Naive thymus-derived CD8-positive, alpha-beta T cell (primary cell): ENCODE results near the gene PPM1G. TPM values are rescaled to one million over a fixed set of nuclear protein-coding genes. Genes with fewer than 3 reads are reported as not detected.

ENCODE experiments used
- ATAC-seq, 2 donors: fragments of 150-1000 bp; cut with Tn5 transposase in 1 of 2; sonication (Bioruptor Pico), chemical (Tn5 transposase) in 1 of 2; 1 replicate in 1 of 2; 2 replicates in 1 of 2; pipeline ENCODE4 v1.10.0; 2021; ENCODE audit warnings: mild to moderate bottlenecking in 2 of 2, moderate library complexity in 2 of 2
- POLR2A ChIA-PET: fragments of 350-600 bp; sonication (Branson Sonifier 250); formaldehyde crosslinking; loops from one replicate; lab custom pipeline; 2021; ENCODE audit warnings: antibody characterized with exemption; lab: Charles Lee
- DNase-seq, 10 donors: peaks; one replicate each; pipeline versions ENCODE4 v3.0.0 to v3.0.0-alpha.2; 2020 to 2022
- H3K27ac Mint-ChIP-seq, 10 donors: one replicate each; pipeline ENCODE4 v1.8.0; 2020 to 2022; ENCODE audit warnings: mild to moderate bottlenecking in 10 of 10, mixed read lengths in 10 of 10, moderate library complexity in 4 of 10, inconsistent platforms in 1 of 10
- H3K27me3 Mint-ChIP-seq, 5 donors: one replicate each; pipeline ENCODE4 v1.8.0; 2021 to 2022; ENCODE audit warnings: mixed read lengths in 5 of 5
- H3K36me3 Mint-ChIP-seq, 3 donors: one replicate each; pipeline ENCODE4 v1.8.0; 2020 to 2022; ENCODE audit warnings: mixed read lengths in 3 of 3, mild to moderate bottlenecking in 2 of 3, inconsistent platforms in 1 of 3
- H3K4me1 Mint-ChIP-seq, 4 donors: one replicate each; pipeline ENCODE4 v1.8.0; 2021 to 2022; ENCODE audit warnings: mixed read lengths in 4 of 4
- H3K4me3 Mint-ChIP-seq, 10 donors: one replicate each; pipeline ENCODE4 v1.8.0; 2020 to 2022; ENCODE audit warnings: mild to moderate bottlenecking in 10 of 10, mixed read lengths in 10 of 10, moderate library complexity in 6 of 10, inconsistent platforms in 1 of 10
- H3K9me3 Mint-ChIP-seq, 9 donors: one replicate each; pipeline ENCODE4 v1.8.0; 2020 to 2022; ENCODE audit warnings: mixed read lengths in 9 of 9, mild to moderate bottlenecking in 3 of 9, inconsistent platforms in 1 of 9, moderate library complexity in 1 of 9
- polyA plus RNA-seq, 3 donors: library from polyadenylated mRNA; unstranded; fragments of 300-500 nt; fragmentation: Illumina TruSeq; gene quantifications; one replicate each; pipeline ENCODE4 v1.2.3, GENCODE V29; 2021
- total RNA-seq, 8 experiments: library from RNA in 2 of 8; stranded (reverse) in 2 of 8; gene quantifications; one replicate each; pipeline ENCODE4 v1.2.3 and lab custom pipeline; 2021 to 2026

The PPM1G gene
- total and polyA plus RNA-seq, 5 experiments from 2014 or later, result 46.3 to 85.2 (median 57.1) TPM

GRCh38 chr2:27407798-27408491, 1.4 kb downstream of the PPM1G start:
- ATAC-seq (no peak), DNase-seq (no peak)
- POLR2A ChIA-PET, result interaction anchor here (0.7 to 2.8 kb wide), 3 partner anchors 27 to 1163 kb away, joined by 3 to 27 read pairs (median 4); partner anchors contain the start of genes HADHA, HADHB, SLC4A1AP and SUPT7L
- H3K36me3 Mint-ChIP-seq, result peaks cover 0 to 29% (median 0%) of the 10 kb centered on the region in 3 donors
- peaks cover 19 to 54% (median 39%) of the 10 kb centered on the region in 4 donors for H3K4me1 Mint-ChIP-seq
- H3K9me3 Mint-ChIP-seq, result no peaks in the 10 kb centered on the region
- peaks cover 0 to 3% (median 1%) of the 10 kb centered on the region in 5 donors for H3K27me3 Mint-ChIP-seq
- H3K27ac Mint-ChIP-seq, result peak overlapping the region in 9 of 10 donors; percentile 37 to 94 (median 85)
- H3K4me3 Mint-ChIP-seq, result peak overlapping the region; percentile 73 to 95 (median 88)

GRCh38 chr2:27400348-27401135, 8.8 kb downstream of the PPM1G start:
- no peak for DNase-seq
- H3K27me3 Mint-ChIP-seq, result no peaks in the 10 kb centered on the region
- POLR2A ChIA-PET, result no interaction called here
- no peaks in the 10 kb centered on the region for H3K9me3 Mint-ChIP-seq
- no peak for ATAC-seq
- H3K36me3 Mint-ChIP-seq, result peaks cover 0 to 55% (median 5%) of the 10 kb centered on the region in 3 donors
- peaks cover 12 to 55% (median 42%) of the 10 kb centered on the region in 4 donors for H3K4me1 Mint-ChIP-seq
- H3K4me3 Mint-ChIP-seq, result peak overlapping the region in 1 of 10 donors; percentile 43
- H3K27ac Mint-ChIP-seq, result peak overlapping the region in 8 of 10 donors; percentile 5 to 81 (median 47)

DNA sequence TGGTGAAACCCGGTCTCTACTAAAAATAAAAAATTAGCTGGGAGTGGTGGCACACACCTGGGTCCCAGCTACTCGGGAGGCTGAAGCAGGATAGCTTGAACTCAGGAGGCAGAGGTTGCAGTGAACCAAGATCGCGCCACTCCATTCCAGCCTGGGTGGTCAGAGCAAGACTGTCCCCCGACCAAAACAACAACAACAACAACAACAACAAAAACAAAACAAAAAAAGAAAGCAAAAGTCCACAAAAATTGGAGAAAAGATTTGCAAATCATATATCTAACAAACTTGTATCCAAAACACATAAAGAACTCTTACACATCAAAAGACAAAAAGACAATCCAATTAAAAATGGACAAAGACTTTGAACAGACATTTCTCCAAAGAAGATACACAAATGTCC, 10.4 kb downstream of the PPM1G start:
- POLR2A ChIA-PET, result no interaction called here
- peaks cover 0 to 41% (median 5%) of the 10 kb centered on the region in 3 donors for H3K36me3 Mint-ChIP-seq
- H3K4me3 Mint-ChIP-seq, result peak overlapping the region in 1 of 10 donors; percentile 31
- no peak for ATAC-seq
- H3K27ac Mint-ChIP-seq, result peak overlapping the region in 3 of 10 donors; percentile 44 to 83 (median 45)
- no peaks in the 10 kb centered on the region for H3K9me3 Mint-ChIP-seq
- H3K27me3 Mint-ChIP-seq, result no peaks in the 10 kb centered on the region
- no peak for DNase-seq
- peaks cover 12 to 51% (median 40%) of the 10 kb centered on the region in 4 donors for H3K4me1 Mint-ChIP-seq

GRCh38 chr2:27393225-27393624, 16.2 kb downstream of the PPM1G start:
- Mint-ChIP-seq H3K27me3 (no peaks in the 10 kb centered on the region), H3K27ac (peak overlapping the region in 2 of 10 donors; percentile 43 to 64), H3K4me3 (no peak overlapping the region), H3K4me1 (peaks cover 17 to 50% (median 34%) of the 10 kb centered on the region in 4 donors), H3K36me3 (peaks cover 0 to 26% (median 4%) of the 10 kb centered on the region in 3 donors), H3K9me3 (no peaks in the 10 kb centered on the region)
- no peak for ATAC-seq
- POLR2A ChIA-PET, result no interaction called here
- no peak for DNase-seq

DNA sequence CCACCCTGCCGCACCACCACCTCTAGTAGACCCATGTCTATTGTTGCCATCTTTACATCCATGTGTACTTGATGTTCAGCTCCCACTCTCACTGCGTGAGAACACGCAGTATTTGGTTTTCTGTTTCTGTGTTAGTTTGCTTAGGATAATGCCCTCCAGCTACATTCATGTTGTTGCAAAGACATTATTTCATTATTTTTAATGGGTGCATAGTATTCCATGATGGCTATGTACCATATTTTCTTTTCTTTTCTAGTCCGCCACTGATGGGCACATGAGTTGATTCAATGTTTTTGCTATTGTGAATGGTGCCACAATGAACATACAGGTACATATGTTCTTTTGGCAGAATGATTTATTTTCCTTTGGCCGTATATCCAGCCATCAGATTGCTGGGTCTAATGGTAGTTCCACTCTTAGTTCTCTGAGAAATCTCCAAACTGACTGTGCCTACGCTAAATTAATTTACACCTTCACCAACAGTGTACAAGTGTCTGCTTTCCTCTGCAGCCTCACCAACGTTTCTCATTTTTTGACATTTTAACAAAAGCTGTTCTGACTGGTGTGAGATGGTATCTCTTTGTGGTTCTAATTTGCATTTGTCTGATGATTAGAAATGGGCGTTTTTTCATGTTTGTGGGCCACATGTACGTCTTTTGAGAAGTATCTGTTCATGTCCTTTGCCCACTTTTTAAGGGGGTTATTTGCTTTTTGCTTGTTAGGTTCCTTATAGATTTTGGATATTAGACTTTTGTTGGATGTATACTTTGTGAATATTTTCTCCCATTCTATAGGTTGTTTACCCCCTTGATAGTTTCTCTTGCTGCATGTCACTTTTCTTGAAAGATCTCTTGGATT, 18.3 kb downstream of the PPM1G start:
- peak overlapping the region in 5 of 10 donors; percentile 37 to 62 (median 44) for H3K4me3 Mint-ChIP-seq
- H3K36me3 Mint-ChIP-seq, result peaks cover 0 to 30% (median 3%) of the 10 kb centered on the region in 3 donors
- POLR2A ChIA-PET, result no interaction called here
- H3K27ac Mint-ChIP-seq, result peak overlapping the region in 9 of 10 donors; percentile 52 to 89 (median 80)
- DNase-seq, result peak in 1 of 10 donors; percentile 25
- H3K9me3 Mint-ChIP-seq, result no peaks in the 10 kb centered on the region
- peaks cover 11 to 36% (median 25%) of the 10 kb centered on the region in 4 donors for H3K4me1 Mint-ChIP-seq
- no peaks in the 10 kb centered on the region for H3K27me3 Mint-ChIP-seq
- ATAC-seq, result peak in 1 of 2 donors; percentile 66

GRCh38 chr2:27381577-27382181, 27.7 kb downstream of the PPM1G start:
- peak overlapping the region; percentile 85 to 97 (median 94) for H3K27ac Mint-ChIP-seq
- no peaks in the 10 kb centered on the region for H3K9me3 Mint-ChIP-seq
- H3K4me1 Mint-ChIP-seq, result peaks cover 19 to 48% (median 27%) of the 10 kb centered on the region in 4 donors
- H3K27me3 Mint-ChIP-seq, result no peaks in the 10 kb centered on the region
- peaks cover 0 to 53% (median 2%) of the 10 kb centered on the region in 3 donors for H3K36me3 Mint-ChIP-seq
- ATAC-seq (no peak), DNase-seq (no peak)
- H3K4me3 Mint-ChIP-seq, result peak overlapping the region; percentile 84 to 95 (median 90)
- POLR2A ChIA-PET, result interaction anchor here (1.8 to 3.4 kb wide), 5 partner anchors 11 to 247 kb away, joined by 7 to 71 read pairs (median 27); partner anchors contain the start of genes CCDC121, EIF2B4, GPN1 and GTF3C2

DNA sequence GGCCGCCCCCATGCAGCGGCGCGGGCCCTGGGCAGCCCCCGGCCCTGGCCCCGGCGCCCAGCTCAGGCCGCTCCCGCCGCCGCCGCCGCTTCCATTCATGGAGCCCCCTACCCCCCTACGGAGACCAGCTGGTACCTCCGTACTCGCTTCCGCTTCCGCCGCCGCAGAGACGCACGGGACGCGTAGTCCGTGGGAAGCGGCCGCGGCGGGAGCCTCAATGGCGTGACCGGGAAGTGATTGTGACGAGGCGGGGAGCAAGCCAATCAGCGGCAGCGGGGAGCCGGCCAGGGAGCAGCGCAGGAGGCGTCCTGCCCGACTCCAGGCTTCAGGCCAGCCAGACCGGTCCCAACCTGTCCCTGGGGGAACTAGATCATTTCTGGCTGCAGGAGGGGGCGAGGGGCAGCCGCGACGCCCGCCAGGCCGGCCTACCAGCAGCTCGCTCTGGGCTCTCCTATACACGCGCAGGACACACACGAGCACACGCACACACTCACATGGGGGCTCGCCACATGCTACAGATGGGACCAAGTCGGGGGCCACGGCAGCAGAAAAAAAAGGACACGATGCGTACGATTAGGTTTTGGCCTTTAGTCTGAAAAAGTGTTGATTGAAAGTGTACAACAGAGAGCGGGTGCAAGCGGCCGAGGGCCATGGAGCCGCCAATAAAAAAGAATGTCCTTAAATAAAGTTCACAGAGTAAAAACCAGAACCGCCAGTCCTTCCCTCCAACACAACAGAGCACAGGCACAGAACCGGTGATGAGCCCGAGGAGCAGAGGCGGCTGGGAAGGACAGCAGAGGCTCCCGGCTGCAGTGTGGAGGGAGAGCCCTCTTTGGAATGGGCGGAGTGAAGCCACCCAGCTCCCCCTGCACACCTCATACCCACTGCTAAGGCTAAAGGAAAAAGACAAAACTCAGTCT, 28.5 kb downstream of the PPM1G start, which contains the start of gene ZNF513:
ZNF513 (minus strand) TSS at position 109 of the 920 bp plus-strand sequence. CDS start 208 bp downstream, outside the sequence.
- Mint-ChIP-seq H3K36me3 (peaks cover 0 to 53% (median 2%) of the 10 kb centered on the region in 3 donors), H3K27me3 (no peaks in the 10 kb centered on the region), H3K27ac (peak within 1 kb of the TSS; percentile 85 to 97 (median 94)), H3K4me1 (peaks cover 19 to 48% (median 29%) of the 10 kb centered on the region in 4 donors), H3K9me3 (no peaks in the 10 kb centered on the region), H3K4me3 (peak within 1 kb of the TSS; percentile 84 to 95 (median 90))
- POLR2A ChIA-PET, result interaction anchor here (0.6 to 3.4 kb wide), 9 partner anchors 11 to 329 kb away, joined by 3 to 71 read pairs (median 13); partner anchors contain the start of genes AGBL5, CCDC121, EIF2B4 and GPN1
- ATAC-seq (peak; percentile 93 to 95), DNase-seq (peak; percentile 74 to 91 (median 82))

GRCh38 chr2:27379836-27380625, 29.4 kb downstream of the PPM1G start:
- POLR2A ChIA-PET, result interaction anchor here (0.5 to 3.4 kb wide), 12 partner anchors 10 to 328 kb away, joined by 3 to 71 read pairs (median 6); partner anchors contain the start of genes AGBL5, CCDC121, EIF2B4 and GPN1
- no peaks in the 10 kb centered on the region for H3K9me3 Mint-ChIP-seq
- H3K27me3 Mint-ChIP-seq, result no peaks in the 10 kb centered on the region
- H3K36me3 Mint-ChIP-seq, result peaks cover 0 to 53% (median 5%) of the 10 kb centered on the region in 3 donors
- ATAC-seq (peak; percentile 2 to 15), DNase-seq (peak in 7 of 10 donors; percentile 15 to 75 (median 26))
- H3K4me3 Mint-ChIP-seq, result peak overlapping the region; percentile 73 to 95 (median 89)
- H3K27ac Mint-ChIP-seq, result peak overlapping the region; percentile 38 to 97 (median 94)
- H3K4me1 Mint-ChIP-seq, result peaks cover 20 to 48% (median 29%) of the 10 kb centered on the region in 4 donors

- Mint-ChIP-seq H3K9me3 (no peaks in the 10 kb centered on the region), H3K4me1 (peaks cover 18 to 48% (median 30%) of the 10 kb centered on the region in 4 donors), H3K4me3 (peak overlapping the region; percentile 73 to 95 (median 89)), H3K36me3 (peaks cover 0 to 54% (median 10%) of the 10 kb centered on the region in 3 donors), H3K27ac (peak overlapping the region; percentile 38 to 97 (median 94)), H3K27me3 (no peaks in the 10 kb centered on the region)
- POLR2A ChIA-PET, result interaction anchor here (0.6 to 3.4 kb wide), 8 partner anchors 9 to 245 kb away, joined by 3 to 71 read pairs (median 14); partner anchors contain the start of genes EIF2B4, GTF3C2, MPV17 and NRBP1
- DNase-seq (no peak), ATAC-seq (no peak)
Observed at GRCh38 chr2:27379383-27379835, 30.0 kb downstream of the PPM1G start.
